ENCODE data around the gene BACH2.

DNA sequence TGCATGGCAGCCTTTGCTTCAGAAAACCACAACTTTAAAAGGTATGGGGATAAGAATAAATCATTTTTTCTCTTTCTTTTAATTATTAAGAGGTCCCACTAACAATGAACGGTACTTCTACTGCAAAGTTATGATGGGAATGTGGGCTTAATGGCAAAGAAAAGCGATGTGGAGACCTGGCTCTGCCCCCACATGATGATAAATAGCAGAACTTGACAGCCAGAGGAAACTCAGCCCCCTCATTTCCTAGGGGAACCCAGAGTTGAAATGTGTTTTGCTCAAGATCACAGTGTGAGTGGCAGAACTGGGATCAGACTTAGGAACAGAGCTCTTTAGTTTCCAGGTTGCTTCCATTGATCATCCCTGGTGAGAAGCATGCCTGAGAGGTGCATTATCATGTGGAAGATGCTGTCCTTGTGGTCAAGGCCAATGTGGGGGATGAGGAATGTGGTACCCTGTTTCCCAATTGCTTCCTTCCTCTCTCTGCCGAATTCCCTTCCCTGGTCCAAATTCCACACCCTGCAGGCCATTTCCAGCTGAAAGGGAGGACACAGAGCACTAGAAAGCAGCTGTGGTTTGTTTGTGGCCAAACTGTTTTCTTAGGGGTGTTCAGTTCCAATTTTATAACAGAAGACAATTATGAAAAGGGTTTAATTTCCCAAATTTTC, 66.0 kb downstream of the BACH2 start:
- TF ChIP-seq, protein P1, sequence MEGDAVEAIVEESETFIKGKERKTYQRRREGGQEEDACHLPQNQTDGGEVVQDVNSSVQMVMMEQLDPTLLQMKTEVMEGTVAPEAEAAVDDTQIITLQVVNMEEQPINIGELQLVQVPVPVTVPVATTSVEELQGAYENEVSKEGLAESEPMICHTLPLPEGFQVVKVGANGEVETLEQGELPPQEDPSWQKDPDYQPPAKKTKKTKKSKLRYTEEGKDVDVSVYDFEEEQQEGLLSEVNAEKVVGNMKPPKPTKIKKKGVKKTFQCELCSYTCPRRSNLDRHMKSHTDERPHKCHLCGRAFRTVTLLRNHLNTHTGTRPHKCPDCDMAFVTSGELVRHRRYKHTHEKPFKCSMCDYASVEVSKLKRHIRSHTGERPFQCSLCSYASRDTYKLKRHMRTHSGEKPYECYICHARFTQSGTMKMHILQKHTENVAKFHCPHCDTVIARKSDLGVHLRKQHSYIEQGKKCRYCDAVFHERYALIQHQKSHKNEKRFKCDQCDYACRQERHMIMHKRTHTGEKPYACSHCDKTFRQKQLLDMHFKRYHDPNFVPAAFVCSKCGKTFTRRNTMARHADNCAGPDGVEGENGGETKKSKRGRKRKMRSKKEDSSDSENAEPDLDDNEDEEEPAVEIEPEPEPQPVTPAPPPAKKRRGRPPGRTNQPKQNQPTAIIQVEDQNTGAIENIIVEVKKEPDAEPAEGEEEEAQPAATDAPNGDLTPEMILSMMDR (IDR thresholded peaks at IDR 0.05; ENCODE audit: insufficient read depth, low read length, poor library complexity, severe bottlenecking) = no peak
- TF ChIP-seq EZH2phosphoT487 (conservative IDR thresholded peaks at IDR 0.05; ENCODE audit: low read length) = no peak
